GM18951 (cell line): ENCODE results near the gene BDKRB1.

ENCODE experiments used
- POLR2A ChIP-seq: IDR thresholded peaks from 4 replicates; pipeline ENCODE4 v1.6.1; 2011; ENCODE audit warnings: mild to moderate bottlenecking; ENCODE audit not compliant: insufficient read length, insufficient read depth; ENCODE audit errors: extremely low read depth
- in situ Hi-C: fragments of 300-500 bp; cut with MboI; formaldehyde crosslinking; loops from one replicate; pipeline ENCODE4 v1.12.0; 2022; ENCODE audit warnings: low sequenced_read_pairs, mixed read lengths, inconsistent platforms; ENCODE audit not compliant: unreplicated experiment

Gene BDKRB1

GRCh38 chr14:96224480-96225096, 31.4 kb upstream of the BDKRB1 start:
- TF ChIP-seq POLR2A = no peak
- in situ Hi-C loops = no loop called here

GRCh38 chr14:96225213-96225612, 30.8 kb upstream of the BDKRB1 start:
- in situ Hi-C loops = no loop called here
- no peak for TF ChIP-seq POLR2A

- no peak for TF ChIP-seq POLR2A
- in situ Hi-C loops = no loop called here
Observed at GRCh38 chr14:96225745-96226151, 30.3 kb upstream of the BDKRB1 start.

- TF ChIP-seq POLR2A = no peak
- in situ Hi-C loops = no loop called here
Observed at GRCh38 chr14:96227428-96227827, 28.6 kb upstream of the BDKRB1 start.

GRCh38 chr14:96229315-96229714, 26.7 kb upstream of the BDKRB1 start:
- no peak for TF ChIP-seq POLR2A
- in situ Hi-C loops = no loop called here

- no peak for TF ChIP-seq POLR2A
- in situ Hi-C loops = no loop called here
Observed at GRCh38 chr14:96231056-96231455, 25.0 kb upstream of the BDKRB1 start.

- in situ Hi-C loops = no loop called here
- TF ChIP-seq POLR2A = no peak
Observed at GRCh38 chr14:96231526-96232130, 24.4 kb upstream of the BDKRB1 start.

GRCh38 chr14:96232506-96232905, 23.5 kb upstream of the BDKRB1 start:
- in situ Hi-C loops = no loop called here
- no peak for TF ChIP-seq POLR2A

GRCh38 chr14:96233661-96234060, 22.3 kb upstream of the BDKRB1 start:
- in situ Hi-C loops = no loop called here
- no peak for TF ChIP-seq POLR2A

- in situ Hi-C loops = no loop called here
- no peak for TF ChIP-seq POLR2A
Observed at GRCh38 chr14:96235426-96235825, 20.6 kb upstream of the BDKRB1 start.

GRCh38 chr14:96237641-96238040, 18.4 kb upstream of the BDKRB1 start:
- no peak for TF ChIP-seq POLR2A
- in situ Hi-C loops = no loop called here

- in situ Hi-C loops = no loop called here
- no peak for TF ChIP-seq POLR2A
Observed at GRCh38 chr14:96238676-96239265, 17.2 kb upstream of the BDKRB1 start.

- TF ChIP-seq POLR2A = no peak
Observed at GRCh38 chr14:96239711-96240141, 16.3 kb upstream of the BDKRB1 start.

GRCh38 chr14:96240641-96241040, 15.4 kb upstream of the BDKRB1 start:
- no peak for TF ChIP-seq POLR2A
- in situ Hi-C loops = no loop called here

More at GRCh38 chr14:96239711-96240141, 16.3 kb upstream of the BDKRB1 start:
- in situ Hi-C loops = no loop called here
